B cell (primary cell): ENCODE results near the gene CDK9. TPM values are rescaled to one million over a fixed set of nuclear protein-coding genes. Genes with fewer than 3 reads are reported as not detected.

Source experiments
- ATAC-seq: fragments of 200-7000 bp; cut with Tn5 transposase; one replicate; pipeline ENCODE4 v1.10.0; 2021; ENCODE audit warnings: low read depth, mild to moderate bottlenecking, moderate number of reproducible peaks, moderate library complexity
- CTCF ChIA-PET: fragments of 350-600 bp; sonication (Branson Sonifier 250); formaldehyde crosslinking; loops from one replicate; lab custom pipeline; 2021; ENCODE audit warnings: antibody characterized with exemption, inconsistent platforms; lab: Charles Lee
- POLR2A ChIA-PET: fragments of 350-600 bp; sonication (Branson Sonifier 250); formaldehyde crosslinking; loops from one replicate; lab custom pipeline; 2021; ENCODE audit warnings: antibody characterized with exemption; lab: Charles Lee
- DNase-seq: peaks from one replicate; pipeline ENCODE4 v3.0.0; 2013
- H2AFZ ChIP-seq: 2 replicates; pipeline ENCODE4 v1.6.1; 2012; ENCODE audit warnings: mild to moderate bottlenecking, low read depth, low read length; ENCODE audit not compliant: insufficient read depth, poor library complexity, severe bottlenecking
- H3K27ac ChIP-seq, 2 donors: 1 replicate in 1 of 2; 2 replicates in 1 of 2; pipeline ENCODE4 v1.5.1; 2012 to 2013; ENCODE audit warnings: low read length in 2 of 2, mild to moderate bottlenecking in 2 of 2, moderate library complexity in 1 of 2
- H3K27me3 ChIP-seq, 4 experiments: fragments of 200-600 bp in 1 of 4; sonication (generic) in 1 of 4; replicated peaks in 1 of 4; 1 replicate in 2 of 4; 2 replicates in 2 of 4; pipeline versions ENCODE4 v1.6.1 to v1.7.0; 2013 to 2016; ENCODE audit warnings: low read length in 3 of 4, mild to moderate bottlenecking in 2 of 4, mixed read lengths in 1 of 4, moderate library complexity in 1 of 4; ENCODE audit not compliant: insufficient read depth in 4 of 4, control insufficient read depth in 3 of 4; ENCODE audit errors: control extremely low read depth in 1 of 4
- H3K36me3 ChIP-seq, 2 experiments: replicated peaks in 1 of 2; 1 replicate in 1 of 2; 2 replicates in 1 of 2; pipeline versions ENCODE4 v1.6.1 to v1.7.1; 2013; ENCODE audit warnings: low read length in 1 of 2; ENCODE audit not compliant: insufficient read depth in 2 of 2, control insufficient read depth in 1 of 2; ENCODE audit errors: control extremely low read depth in 1 of 2, extremely low read depth in 1 of 2
- H3K4me1 ChIP-seq, 2 donors: fragments of 200-600 bp in 1 of 2; sonication (generic) in 1 of 2; 1 replicate in 1 of 2; 2 replicates in 1 of 2; pipeline versions ENCODE4 v1.5.1 to v1.6.1; 2013 to 2017; ENCODE audit warnings: low read length in 2 of 2; ENCODE audit not compliant: control insufficient read depth in 2 of 2, insufficient read depth in 2 of 2
- H3K4me2 ChIP-seq: replicated peaks from 2 replicates; pipeline ENCODE3; 2012; ENCODE audit warnings: mild to moderate bottlenecking, low read depth, low read length; ENCODE audit not compliant: poor library complexity, severe bottlenecking
- H3K4me3 ChIP-seq, 5 experiments: fragments of 200-600 bp in 1 of 5; sonication (generic) in 1 of 5; 1 replicate in 3 of 5; 2 replicates in 2 of 5; pipeline versions ENCODE4 v1.5.1 to v1.7.0; 2011 to 2016; ENCODE audit warnings: low read length in 4 of 5, mild to moderate bottlenecking in 4 of 5, low read depth in 2 of 5, control low read depth in 1 of 5, moderate library complexity in 1 of 5; ENCODE audit not compliant: insufficient read depth in 1 of 5; ENCODE audit errors: control extremely low read depth in 1 of 5, extremely low read depth in 1 of 5
- H3K79me2 ChIP-seq: fragments of 200-600 bp; sonication (generic); one replicate; pipeline ENCODE4 v1.6.0; 2016; ENCODE audit warnings: low read length; ENCODE audit not compliant: control insufficient read depth, insufficient read depth
- H3K9ac ChIP-seq: fragments of 200-600 bp; sonication (generic); 2 replicates; pipeline ENCODE4 v1.6.1; 2017; ENCODE audit warnings: mild to moderate bottlenecking, low read length, moderate library complexity
- H3K9me3 ChIP-seq, 3 donors: one replicate each; pipeline versions ENCODE4 v1.6.1 to v1.7.1; 2013; ENCODE audit warnings: low read length in 2 of 3; ENCODE audit not compliant: control insufficient read depth in 2 of 3, insufficient read depth in 1 of 3; ENCODE audit errors: control extremely low read depth in 1 of 3
- H4K20me1 ChIP-seq: 2 replicates; pipeline ENCODE4 v1.6.0; 2012; ENCODE audit warnings: mild to moderate bottlenecking, low read length; ENCODE audit not compliant: insufficient read depth, control insufficient read depth, poor library complexity, severe bottlenecking
- H3K27ac Mint-ChIP-seq: one replicate; pipeline ENCODE4 v1.8.0; 2021; ENCODE audit warnings: mixed read lengths
- H3K27me3 Mint-ChIP-seq: one replicate; pipeline ENCODE4 v1.8.0; 2021; ENCODE audit warnings: mixed read lengths
- H3K4me1 Mint-ChIP-seq: one replicate; pipeline ENCODE4 v1.8.0; 2021; ENCODE audit warnings: mixed read lengths
- H3K4me3 Mint-ChIP-seq: one replicate; pipeline ENCODE4 v1.8.0; 2021; ENCODE audit warnings: mixed read lengths
- H3K9me3 Mint-ChIP-seq: one replicate; pipeline ENCODE4 v1.8.0; 2022; ENCODE audit warnings: mixed read lengths; ENCODE audit not compliant: insufficient read depth
- CTCF ChIP-seq: fragments of 200-600 bp; IDR thresholded peaks from one replicate; pipeline ENCODE4 v1.8.0; 2022; ENCODE audit warnings: antibody characterized with exemption, mild to moderate bottlenecking
- EZH2 ChIP-seq: IDR thresholded peaks from 2 replicates; pipeline ENCODE4 v1.6.1; 2012; ENCODE audit warnings: borderline replicate concordance, low read depth, mild to moderate bottlenecking, moderate library complexity, low read length; ENCODE audit not compliant: insufficient read depth, poor library complexity, severe bottlenecking
- WGBS: methylation state at CpG from one replicate; pipeline ENCODE4 v1.1.5; 2013; ENCODE audit warnings: missing lambda C conversion rate; ENCODE audit not compliant: insufficient coverage; 5-methylcytosine and 5-hydroxymethylcytosine counted together
- intact Hi-C: fragments of 100-400 bp; cut with micrococcal nuclease; formaldehyde crosslinking; loops from one replicate; pipeline ENCODE4 v1.10.0; 2022
- polyA plus RNA-seq: library from polyadenylated mRNA; depleted of rRNA; stranded (reverse); fragments of >200 nt; gene quantifications from 2 replicates; pipeline ENCODE4 v1.2.3, GENCODE V29; 2012
- total RNA-seq, 2 donors: library from RNA; stranded (reverse); fragments of 120-200 nt in 1 of 2; gene quantifications; 1 replicate in 1 of 2; 2 replicates in 1 of 2; pipeline versions ENCODE4 v1.2.3 to v1.2.4, GENCODE V29; 2013 to 2022

CDK9 gene
- total and polyA plus RNA-seq, 2 donors (not counting 1 experiment from before 2014, with no cell fraction given): 145 to 176 TPM

- Histone ChIP-seq H3K79me2 (peaks cover 69% of the 10 kb centered on the region), H3K4me2 (no peak overlapping the region), H3K9ac (no peak overlapping the region), H4K20me1 (peaks cover 17% of the 10 kb centered on the region), H2AFZ (no peak overlapping the region), H3K27me3 (no peaks in the 10 kb centered on the region), H3K4me1 (peaks cover 50 to 69% of the 10 kb centered on the region in 2 donors), H3K4me3 (no peak overlapping the region), H3K27ac (peak overlapping the region; percentile 29 to 97), H3K9me3 (no peaks in the 10 kb centered on the region), H3K36me3 (no peaks in the 10 kb centered on the region)
- 94% methylated on average over 4 of the region's 4 CpGs for WGBS
- peak overlapping the region; percentile 98 for H3K27ac Mint-ChIP-seq
- intact Hi-C loops: no loop called here
- H3K4me3 Mint-ChIP-seq: no peak overlapping the region
- peaks cover 65% of the 10 kb centered on the region for H3K4me1 Mint-ChIP-seq
- POLR2A ChIA-PET: interaction anchor here (1.8 kb wide), 1 partner anchor 47 kb away, joined by 4 read pairs; the partner anchor contains the start of gene TOR2A
- DNase-seq (no peak), ATAC-seq (no peak)
- no peaks in the 10 kb centered on the region for H3K27me3 Mint-ChIP-seq
- no peak for TF ChIP-seq EZH2
- TF ChIP-seq CTCF: no peak
- no peaks in the 10 kb centered on the region for H3K9me3 Mint-ChIP-seq
- CTCF ChIA-PET: interaction anchor here (2.2 to 4.9 kb wide), 2 partner anchors 10 to 47 kb away, joined by 9 to 47 read pairs; partner anchors contain the start of gene TOR2A
Measured at GRCh38 chr9:127781806-127782205, 4.0 kb upstream of the CDK9 start.
